ENCODE data around the gene ZNHIT6.

ZNHIT6 gene

DNA sequence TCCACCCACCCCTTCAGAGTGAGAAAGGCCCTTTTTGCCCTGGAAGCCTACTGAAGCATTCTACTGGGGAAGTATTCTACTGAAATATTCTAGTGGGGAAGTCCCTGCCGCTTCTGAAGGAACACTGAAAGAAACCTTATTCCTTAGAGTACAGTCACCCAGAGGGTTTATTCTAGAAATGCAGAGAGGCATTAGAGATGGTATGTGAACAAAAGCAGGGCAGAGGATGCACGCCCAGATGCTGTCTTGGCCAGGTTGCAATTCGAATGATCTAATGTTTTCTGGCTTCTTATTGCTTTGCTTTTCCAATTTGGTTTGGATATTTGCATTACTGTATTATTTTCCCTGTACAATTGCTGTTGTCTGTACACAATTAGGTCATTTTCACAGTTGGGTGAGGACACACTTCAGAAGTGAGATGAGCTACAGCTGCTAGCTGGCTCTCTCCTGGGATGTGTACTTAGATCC lies 90.6 kb downstream of the ZNHIT6 start:
- DNase-seq, result no peak
- H3K27ac ChIP-seq, result no peak overlapping the region
- TF ChIP-seq, protein P1, sequence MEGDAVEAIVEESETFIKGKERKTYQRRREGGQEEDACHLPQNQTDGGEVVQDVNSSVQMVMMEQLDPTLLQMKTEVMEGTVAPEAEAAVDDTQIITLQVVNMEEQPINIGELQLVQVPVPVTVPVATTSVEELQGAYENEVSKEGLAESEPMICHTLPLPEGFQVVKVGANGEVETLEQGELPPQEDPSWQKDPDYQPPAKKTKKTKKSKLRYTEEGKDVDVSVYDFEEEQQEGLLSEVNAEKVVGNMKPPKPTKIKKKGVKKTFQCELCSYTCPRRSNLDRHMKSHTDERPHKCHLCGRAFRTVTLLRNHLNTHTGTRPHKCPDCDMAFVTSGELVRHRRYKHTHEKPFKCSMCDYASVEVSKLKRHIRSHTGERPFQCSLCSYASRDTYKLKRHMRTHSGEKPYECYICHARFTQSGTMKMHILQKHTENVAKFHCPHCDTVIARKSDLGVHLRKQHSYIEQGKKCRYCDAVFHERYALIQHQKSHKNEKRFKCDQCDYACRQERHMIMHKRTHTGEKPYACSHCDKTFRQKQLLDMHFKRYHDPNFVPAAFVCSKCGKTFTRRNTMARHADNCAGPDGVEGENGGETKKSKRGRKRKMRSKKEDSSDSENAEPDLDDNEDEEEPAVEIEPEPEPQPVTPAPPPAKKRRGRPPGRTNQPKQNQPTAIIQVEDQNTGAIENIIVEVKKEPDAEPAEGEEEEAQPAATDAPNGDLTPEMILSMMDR (IDR thresholded peaks at IDR 0.05), result no peak

DNA sequence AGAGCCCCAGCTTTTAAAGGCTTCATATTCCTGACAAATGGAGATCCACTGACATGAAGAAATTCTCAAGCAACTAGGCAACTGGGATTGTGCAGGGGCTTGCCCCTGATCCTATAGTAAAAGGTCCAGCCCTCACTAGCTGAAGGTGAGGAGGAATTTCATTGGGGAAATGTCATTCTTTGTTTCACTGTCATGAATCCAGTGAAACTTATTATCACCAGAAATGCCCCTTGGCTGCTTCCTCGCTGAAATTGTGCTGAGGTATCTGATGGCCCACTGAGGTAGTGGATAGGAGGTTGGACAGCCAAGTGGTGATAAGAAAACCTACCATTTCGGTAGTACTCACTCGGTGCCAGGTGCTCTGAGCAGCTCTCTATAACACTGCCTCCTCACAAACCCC lies 91.5 kb downstream of the ZNHIT6 start:
- intact Hi-C loops (cut with DNase I; ENCODE audit: low total_unique reads), result no loop called here
- DNase-seq, result no peak

More for the DNA sequence above, 90.6 kb downstream of the ZNHIT6 start:
- peaks cover 0 to 10% (median under 1%) of the 10 kb centered on the region in 3 donors for H3K36me3 ChIP-seq
- H3K4me3 ChIP-seq, result no peak overlapping the region
- peaks cover 0 to 10% (median 4%) of the 10 kb centered on the region in 4 donors for H3K4me1 ChIP-seq
- no peaks in the 10 kb centered on the region for H3K27me3 ChIP-seq
- intact Hi-C loops (cut with DNase I; ENCODE audit: low total_unique reads), result no loop called here
- peaks cover 0 to 17% (median 0%) of the 10 kb centered on the region in 3 donors for H3K9me3 ChIP-seq

DNA sequence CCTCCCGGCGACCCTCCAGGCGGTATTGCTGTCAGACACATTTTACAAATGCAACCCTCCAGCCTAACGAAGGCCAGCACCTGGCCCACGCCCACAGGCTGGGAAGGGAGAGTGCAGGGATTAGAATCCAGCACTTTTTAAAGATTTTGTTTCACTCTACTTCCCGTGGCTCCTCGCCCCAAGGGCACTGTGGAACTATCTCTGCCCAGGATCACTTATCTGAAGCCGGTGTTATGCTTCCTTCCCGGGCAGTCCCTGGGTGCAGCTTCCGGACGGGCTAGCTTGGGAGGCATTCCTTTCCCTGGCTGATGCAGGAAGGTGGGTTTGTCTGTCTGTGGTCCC lies 91.9 kb downstream of the ZNHIT6 start:
- Histone ChIP-seq H3K4me3 (no peak overlapping the region), H3K9me3 (peaks cover 0 to 6% (median 0%) of the 10 kb centered on the region in 3 donors), H3K27ac (no peak overlapping the region), H3K4me1 (peaks cover 0 to 23% (median 16%) of the 10 kb centered on the region in 4 donors), H3K27me3 (no peaks in the 10 kb centered on the region), H3K36me3 (no peaks in the 10 kb centered on the region)
- intact Hi-C loops (cut with DNase I; ENCODE audit: low total_unique reads), result no loop called here
- no peak for DNase-seq
- TF ChIP-seq, protein P1 (IDR thresholded peaks at IDR 0.05), result no peak

More for the DNA sequence above, 91.5 kb downstream of the ZNHIT6 start:
- peaks cover 0 to under 1% (median 0%) of the 10 kb centered on the region in 3 donors for H3K36me3 ChIP-seq
- no peaks in the 10 kb centered on the region for H3K27me3 ChIP-seq
- no peak overlapping the region for H3K27ac ChIP-seq
- TF ChIP-seq, protein P1 (IDR thresholded peaks at IDR 0.05), result no peak
- H3K4me1 ChIP-seq, result peaks cover 0 to 19% (median 12%) of the 10 kb centered on the region in 4 donors
- peaks cover 0 to 10% (median 0%) of the 10 kb centered on the region in 3 donors for H3K9me3 ChIP-seq
- H3K4me3 ChIP-seq, result no peak overlapping the region

DNA sequence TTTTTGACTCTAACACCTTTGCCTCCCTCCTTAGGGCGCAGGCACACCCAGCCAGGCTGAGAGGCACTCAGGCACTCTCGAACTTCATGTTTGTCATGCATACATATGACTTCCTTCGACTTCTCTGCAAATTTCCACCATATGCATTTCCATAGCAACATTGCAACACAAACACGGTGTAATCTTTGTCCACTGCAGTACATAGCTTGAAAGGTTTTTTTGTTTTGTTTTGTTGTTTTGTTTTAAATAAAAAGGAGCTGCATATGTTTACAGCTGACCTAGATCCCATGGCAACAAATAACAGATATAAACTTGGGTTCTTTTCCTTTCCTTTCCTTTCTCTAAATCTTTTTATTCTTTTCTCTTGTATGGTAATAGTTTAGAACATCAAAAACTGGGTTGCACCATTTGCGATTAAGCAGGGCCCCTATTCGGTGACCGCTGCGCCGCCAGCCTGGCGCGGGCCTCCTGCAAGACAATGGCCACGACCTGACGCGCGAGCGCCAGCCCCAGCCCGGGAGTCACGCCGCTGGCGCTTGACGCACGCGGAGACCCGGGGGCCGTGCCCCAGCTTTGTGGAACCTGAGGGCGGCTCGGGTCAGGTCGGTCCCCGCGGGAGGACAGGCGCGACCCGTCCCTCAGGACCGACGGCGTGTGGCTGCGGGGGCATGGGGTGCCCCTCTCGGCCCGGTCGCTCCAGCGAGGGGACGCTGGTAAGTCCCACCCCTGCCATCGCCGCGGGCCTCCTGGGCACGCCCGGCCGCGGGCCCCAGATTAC lies 92.5 kb downstream of the ZNHIT6 start:
- H3K4me3 ChIP-seq, result no peak overlapping the region
- no peak for DNase-seq
- H3K27ac ChIP-seq, result no peak overlapping the region
- TF ChIP-seq, protein P1 (IDR thresholded peaks at IDR 0.05), result no peak
- intact Hi-C loops (cut with DNase I; ENCODE audit: low total_unique reads), result no loop called here
- H3K9me3 ChIP-seq, result peaks cover 0 to under 1% (median 0%) of the 10 kb centered on the region in 3 donors
- peaks cover 0 to 28% (median 17%) of the 10 kb centered on the region in 4 donors for H3K4me1 ChIP-seq
- H3K36me3 ChIP-seq, result no peaks in the 10 kb centered on the region
- no peaks in the 10 kb centered on the region for H3K27me3 ChIP-seq

DNA sequence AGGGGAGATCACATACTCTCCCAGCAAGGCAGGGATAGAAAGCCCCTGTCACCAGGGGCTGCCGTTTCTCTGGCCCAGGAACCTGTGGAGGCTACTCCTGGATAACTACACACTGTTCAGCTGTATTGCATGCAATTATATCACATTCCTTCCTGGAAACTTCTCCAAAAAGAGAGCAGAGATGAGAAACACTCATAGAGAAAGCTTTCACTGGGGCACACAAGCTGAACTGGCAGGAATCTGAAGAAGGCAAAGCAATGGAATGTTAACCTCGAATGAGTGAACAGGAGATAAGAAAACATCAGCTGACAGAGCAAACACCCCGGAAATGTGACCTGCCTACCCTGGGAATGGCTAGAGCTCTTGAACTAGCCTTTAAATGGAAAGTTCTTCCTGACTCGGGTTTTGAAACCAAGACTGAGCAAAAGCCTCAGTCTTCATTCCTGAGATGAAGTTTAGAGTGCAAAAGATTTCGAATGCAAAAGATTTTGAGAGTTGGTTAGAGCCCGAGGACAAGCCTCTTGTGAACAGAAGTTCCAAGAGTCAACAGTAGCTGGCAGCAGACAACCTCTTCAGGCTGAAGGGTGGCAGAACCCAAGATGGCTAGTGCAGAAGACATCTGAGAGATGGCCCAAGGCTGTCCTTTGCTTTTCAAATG lies 95.4 kb downstream of the ZNHIT6 start:
- Histone ChIP-seq H3K27me3 (no peaks in the 10 kb centered on the region), H3K36me3 (no peaks in the 10 kb centered on the region), H3K27ac (peak overlapping the region; percentile 53 to 68), H3K9me3 (no peaks in the 10 kb centered on the region), H3K4me1 (peaks cover 0 to 28% (median 17%) of the 10 kb centered on the region in 4 donors), H3K4me3 (peak overlapping the region in 1 of 2 donors; percentile 2)
- intact Hi-C loops (cut with DNase I; ENCODE audit: low total_unique reads), result no loop called here
- TF ChIP-seq, protein P1 (IDR thresholded peaks at IDR 0.05), result peak; percentile 42 to 46
- no peak for DNase-seq

Data from tibial artery (tissue), 4 donors.